ENCODE results near the gene B4GALNT4.
A peak's percentile ranks its signal among the peaks of the same experiment; 100 is the strongest.
"Not testable (repeated sequence)": the region's sequence is repeated elsewhere in the genome, so short reads cannot be mapped to it uniquely, and the experiment has no call there.

B4GALNT4 gene

DNA sequence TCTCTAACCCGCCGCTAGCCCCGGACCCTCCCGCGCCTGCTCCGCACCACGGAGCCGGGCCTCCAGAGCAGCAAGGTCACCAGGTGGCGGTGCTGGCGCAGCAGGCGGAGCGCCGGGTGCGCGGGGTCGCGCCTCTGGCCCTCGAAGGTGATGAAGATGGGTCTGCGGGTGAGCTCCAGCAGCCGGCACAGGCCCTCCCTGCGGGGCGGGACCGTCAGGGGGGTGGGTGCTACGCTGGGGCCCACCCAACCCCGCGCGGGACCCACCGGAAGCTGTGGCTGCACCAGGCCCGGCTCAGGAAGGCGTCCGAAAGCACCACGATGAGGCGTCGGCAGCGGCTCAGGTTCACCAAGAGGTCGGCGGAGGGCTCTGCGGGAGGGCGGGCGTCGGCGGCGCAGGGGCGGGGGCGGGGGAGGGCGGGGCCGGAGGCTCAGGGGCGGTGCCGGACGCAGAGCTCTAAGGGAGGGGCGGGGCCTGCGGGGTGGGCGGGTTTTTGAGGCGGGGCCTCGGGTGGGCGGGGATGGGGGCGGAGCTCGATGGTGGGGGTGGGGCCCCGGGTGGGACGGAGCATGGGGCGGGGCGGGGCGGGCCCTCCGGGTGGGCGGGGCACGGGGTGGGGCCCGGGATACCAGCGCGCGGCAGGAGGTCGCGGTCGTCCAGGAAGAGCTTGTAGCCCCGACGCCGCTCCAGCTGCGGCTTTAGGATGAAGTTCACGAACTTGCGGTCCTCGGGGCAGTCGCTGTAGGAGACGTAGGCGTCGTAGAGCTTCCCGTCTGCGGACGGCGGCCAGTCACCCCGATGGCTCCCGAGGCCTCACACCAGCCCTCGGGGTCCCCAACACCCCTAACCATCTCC is 37.7 kb downstream of the B4GALNT4 start:
- in situ Hi-C loops (cut with MboI; ENCODE audit: low pct_unique_long_range_greater_than_20kb, low sequenced_read_pairs, unreplicated experiment), result no loop called here
- TF ChIP-seq, protein P1, sequence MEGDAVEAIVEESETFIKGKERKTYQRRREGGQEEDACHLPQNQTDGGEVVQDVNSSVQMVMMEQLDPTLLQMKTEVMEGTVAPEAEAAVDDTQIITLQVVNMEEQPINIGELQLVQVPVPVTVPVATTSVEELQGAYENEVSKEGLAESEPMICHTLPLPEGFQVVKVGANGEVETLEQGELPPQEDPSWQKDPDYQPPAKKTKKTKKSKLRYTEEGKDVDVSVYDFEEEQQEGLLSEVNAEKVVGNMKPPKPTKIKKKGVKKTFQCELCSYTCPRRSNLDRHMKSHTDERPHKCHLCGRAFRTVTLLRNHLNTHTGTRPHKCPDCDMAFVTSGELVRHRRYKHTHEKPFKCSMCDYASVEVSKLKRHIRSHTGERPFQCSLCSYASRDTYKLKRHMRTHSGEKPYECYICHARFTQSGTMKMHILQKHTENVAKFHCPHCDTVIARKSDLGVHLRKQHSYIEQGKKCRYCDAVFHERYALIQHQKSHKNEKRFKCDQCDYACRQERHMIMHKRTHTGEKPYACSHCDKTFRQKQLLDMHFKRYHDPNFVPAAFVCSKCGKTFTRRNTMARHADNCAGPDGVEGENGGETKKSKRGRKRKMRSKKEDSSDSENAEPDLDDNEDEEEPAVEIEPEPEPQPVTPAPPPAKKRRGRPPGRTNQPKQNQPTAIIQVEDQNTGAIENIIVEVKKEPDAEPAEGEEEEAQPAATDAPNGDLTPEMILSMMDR (IDR thresholded peaks at IDR 0.05; ENCODE audit: extremely low read depth, insufficient read depth, missing control alignments), result peak; percentile 38
- peak; percentile 95 for DNase-seq (ENCODE audit: low spot score)

DNA sequence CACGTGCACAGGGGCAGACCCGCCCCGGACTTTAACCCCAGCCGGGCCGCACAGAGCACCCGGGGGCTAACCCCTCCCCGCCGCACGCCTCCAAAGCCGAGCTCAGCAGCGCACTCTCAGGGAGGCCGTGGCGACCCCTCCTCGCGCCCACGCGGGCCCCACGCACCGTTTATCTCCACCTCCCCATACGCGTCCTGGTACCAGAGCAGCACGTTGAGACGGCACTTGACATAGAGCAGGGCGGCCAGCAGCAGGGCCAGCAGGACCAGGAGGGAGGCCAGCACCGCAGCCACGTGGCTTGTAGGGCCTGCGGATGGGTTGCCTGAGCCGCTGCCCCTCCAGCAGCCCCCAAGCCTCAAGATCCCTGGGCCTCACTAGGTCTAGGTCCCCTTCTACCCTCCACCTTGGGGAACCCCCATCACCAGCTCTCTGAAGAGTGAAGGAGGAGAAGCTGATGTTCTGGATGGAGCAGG is 38.4 kb downstream of the B4GALNT4 start:
- no peak for DNase-seq (ENCODE audit: low spot score)
- in situ Hi-C loops (cut with MboI; ENCODE audit: low pct_unique_long_range_greater_than_20kb, low sequenced_read_pairs, unreplicated experiment), result no loop called here
- TF ChIP-seq, protein P1 (IDR thresholded peaks at IDR 0.05; ENCODE audit: extremely low read depth, insufficient read depth, missing control alignments), result no peak

DNA sequence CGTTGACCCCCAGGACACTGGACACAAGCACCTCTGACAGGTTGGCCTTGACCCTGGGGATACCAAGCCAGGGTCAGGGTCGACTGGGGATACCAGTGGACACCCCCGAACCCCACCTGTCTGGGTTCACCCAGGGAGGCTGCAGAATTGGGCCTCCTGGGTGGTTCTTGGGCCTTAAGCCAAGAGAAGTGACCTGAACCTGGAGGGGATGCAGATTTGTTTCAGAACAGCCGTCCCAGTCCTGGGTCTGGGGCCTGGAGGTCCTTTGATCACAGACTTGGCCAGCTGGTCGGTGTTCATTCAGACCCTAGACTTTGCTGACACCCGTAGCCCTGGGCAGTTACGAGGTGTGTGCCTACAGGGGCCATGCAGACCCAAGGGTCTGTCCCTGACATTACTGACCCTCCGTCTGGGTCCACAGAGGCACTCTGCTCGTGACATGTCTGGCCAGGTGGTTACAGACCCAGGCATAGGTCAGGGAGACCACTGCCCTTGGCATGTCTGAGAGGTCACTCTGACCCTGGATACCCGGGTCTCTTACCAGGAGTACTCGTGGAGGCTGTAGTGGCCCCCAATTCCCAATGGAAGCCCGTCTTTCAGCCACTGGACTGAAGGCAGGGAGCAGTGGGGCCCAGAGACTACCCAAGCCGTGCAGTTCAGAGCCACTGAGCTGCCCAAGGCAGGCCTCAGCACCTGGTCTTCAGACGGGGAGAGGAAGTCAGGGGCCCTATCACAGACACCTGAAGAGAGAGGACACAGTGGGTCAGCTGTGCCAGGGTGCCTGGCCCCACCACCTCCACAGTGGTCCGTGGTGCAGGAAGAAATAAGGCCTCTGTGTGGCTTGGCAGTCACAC is 39.1 kb downstream of the B4GALNT4 start:
- no peak for DNase-seq (ENCODE audit: low spot score)
- in situ Hi-C loops (cut with MboI; ENCODE audit: low pct_unique_long_range_greater_than_20kb, low sequenced_read_pairs, unreplicated experiment), result no loop called here
- TF ChIP-seq, protein P1 (IDR thresholded peaks at IDR 0.05; ENCODE audit: extremely low read depth, insufficient read depth, missing control alignments), result no peak

DNA sequence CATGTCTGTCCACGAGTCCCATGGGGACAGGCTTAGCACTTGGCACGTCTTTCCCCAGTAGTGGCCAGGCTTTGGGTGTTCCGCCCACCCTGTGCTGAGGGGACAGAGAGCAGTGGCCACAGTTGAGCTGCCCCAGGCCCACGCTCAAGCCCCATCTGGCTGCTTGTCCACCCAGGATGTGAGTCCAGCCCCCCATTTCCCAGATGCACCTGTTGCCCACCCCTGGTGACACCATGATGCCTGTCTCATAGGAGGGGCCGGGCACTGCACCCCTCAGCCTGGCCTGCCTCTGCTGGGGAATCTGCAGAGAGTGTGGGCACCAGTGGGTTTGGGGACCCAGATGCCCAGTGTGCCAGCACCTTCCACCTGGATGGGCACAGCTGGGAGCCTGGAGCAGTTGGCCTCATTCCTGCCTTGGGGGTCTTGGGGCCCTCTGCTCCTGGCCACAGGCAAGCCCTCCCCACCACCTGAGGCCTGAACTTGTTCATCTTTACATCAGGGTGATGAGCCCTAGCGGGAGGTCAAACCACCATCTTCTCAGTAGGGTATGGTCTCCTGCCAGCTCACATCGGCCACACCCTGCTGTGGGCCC is 39.8 kb downstream of the B4GALNT4 start:
- no peak for DNase-seq (ENCODE audit: low spot score)
- TF ChIP-seq, protein P1 (IDR thresholded peaks at IDR 0.05; ENCODE audit: extremely low read depth, insufficient read depth, missing control alignments), result no peak
- in situ Hi-C loops (cut with MboI; ENCODE audit: low pct_unique_long_range_greater_than_20kb, low sequenced_read_pairs, unreplicated experiment), result no loop called here

GRCh38 chr11:409600-410483 is 40.5 kb downstream of the B4GALNT4 start:
- no peak for DNase-seq (ENCODE audit: low spot score)
- TF ChIP-seq, protein P1 (IDR thresholded peaks at IDR 0.05; ENCODE audit: extremely low read depth, insufficient read depth, missing control alignments), result no peak
- in situ Hi-C loops (cut with MboI; ENCODE audit: low pct_unique_long_range_greater_than_20kb, low sequenced_read_pairs, unreplicated experiment), result no loop called here

DNA sequence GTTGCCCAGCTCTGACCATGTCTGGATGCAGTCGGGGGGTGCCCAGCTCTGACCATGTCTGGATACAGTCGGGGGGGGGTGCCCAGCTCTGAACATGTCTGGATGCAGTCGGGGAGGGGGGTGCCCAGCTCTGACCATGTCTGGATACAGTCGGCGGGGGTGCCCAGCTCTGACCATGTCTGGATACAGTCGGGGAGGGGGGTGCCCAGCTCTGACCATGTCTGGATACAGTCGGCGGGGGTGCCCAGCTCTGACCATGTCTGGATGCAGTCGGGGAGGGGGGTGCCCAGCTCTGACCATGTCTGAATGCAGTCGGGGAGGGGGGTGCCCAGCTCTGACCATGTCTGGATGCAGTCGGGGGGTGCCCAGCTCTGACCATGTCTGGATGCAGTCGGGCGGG is 41.4 kb downstream of the B4GALNT4 start:
- DNase-seq (ENCODE audit: low spot score); in situ Hi-C loops (cut with MboI; ENCODE audit: low pct_unique_long_range_greater_than_20kb, low sequenced_read_pairs, unreplicated experiment): not testable (repeated sequence)

- in situ Hi-C loops (cut with MboI; ENCODE audit: low pct_unique_long_range_greater_than_20kb, low sequenced_read_pairs, unreplicated experiment); DNase-seq (ENCODE audit: low spot score): not testable (repeated sequence)
Measured at GRCh38 chr11:411520-411919, 42.2 kb downstream of the B4GALNT4 start.
